HG03469 (cell line): ENCODE data around the gene ATAD2B.
"Not testable (repeated sequence)": the region's sequence is repeated elsewhere in the genome, so short reads cannot be mapped to it uniquely, and the experiment has no call there.

Source experiments
- ATAC-seq: cut with Tn5 transposase; IDR thresholded peaks from one replicate; pipeline ENCODE4 v1.9.1; 2021; ENCODE audit warnings: mild to moderate bottlenecking, moderate library complexity, moderate number of reproducible peaks; ENCODE audit not compliant: unreplicated experiment

The ATAD2B gene

DNA sequence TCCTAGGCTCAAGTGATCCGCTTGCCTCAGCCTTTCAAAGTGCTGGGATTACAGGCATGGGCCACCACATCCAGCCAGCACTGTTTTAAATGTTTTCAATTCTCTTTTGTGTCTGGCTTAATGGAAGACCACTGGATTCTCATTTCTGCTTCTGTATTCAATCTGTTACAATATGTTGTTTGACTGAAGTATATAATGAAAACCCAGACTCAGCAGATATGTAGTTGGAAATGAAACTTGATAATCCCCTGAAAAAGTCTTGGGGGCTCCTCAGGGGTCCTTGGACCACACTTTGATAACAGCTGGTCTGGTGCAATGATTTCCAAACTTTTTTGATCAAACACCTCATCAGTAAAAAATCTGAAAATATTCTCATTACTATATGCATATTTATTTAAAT lies 132.7 kb downstream of the ATAD2B start:
- ATAC-seq, result no peak

DNA sequence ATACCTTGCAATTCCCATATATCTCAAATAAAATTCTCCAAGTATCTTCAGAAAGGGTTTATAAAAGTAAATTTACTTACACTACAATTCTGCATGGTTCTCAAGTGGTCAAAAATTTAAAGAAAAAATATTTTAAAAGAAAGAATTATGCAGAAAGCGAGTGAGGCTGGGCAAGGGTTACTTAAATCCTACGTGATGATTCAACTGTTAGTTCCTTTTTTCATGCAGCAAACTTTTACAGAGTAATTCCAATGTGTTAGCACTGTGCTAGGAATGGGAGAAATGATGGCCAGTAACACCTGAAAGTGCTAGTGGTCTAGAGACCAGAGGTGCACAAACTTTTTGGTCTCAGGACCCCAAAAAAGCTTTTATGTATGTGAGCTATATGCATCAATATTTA lies 133.4 kb downstream of the ATAD2B start:
- ATAC-seq, result no peak

DNA sequence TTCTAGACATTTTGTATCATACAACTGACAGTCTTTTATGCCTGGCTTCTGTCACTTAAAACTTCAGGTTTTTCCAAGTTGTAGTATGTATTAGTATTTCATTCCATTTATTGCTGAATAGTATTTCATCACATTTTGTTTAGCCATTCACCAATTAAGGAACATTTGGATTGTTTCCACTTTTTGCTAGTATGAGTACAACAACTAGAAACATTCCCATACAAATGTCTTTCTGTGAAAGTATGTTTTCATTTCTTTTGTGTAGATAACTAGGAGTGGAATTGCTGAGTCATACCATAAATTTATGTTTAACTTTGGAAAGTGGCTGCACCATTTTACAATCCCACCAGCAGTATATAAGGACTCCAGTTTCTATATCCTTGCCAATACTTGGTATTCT lies 135.9 kb downstream of the ATAD2B start:
- ATAC-seq, result no peak

DNA sequence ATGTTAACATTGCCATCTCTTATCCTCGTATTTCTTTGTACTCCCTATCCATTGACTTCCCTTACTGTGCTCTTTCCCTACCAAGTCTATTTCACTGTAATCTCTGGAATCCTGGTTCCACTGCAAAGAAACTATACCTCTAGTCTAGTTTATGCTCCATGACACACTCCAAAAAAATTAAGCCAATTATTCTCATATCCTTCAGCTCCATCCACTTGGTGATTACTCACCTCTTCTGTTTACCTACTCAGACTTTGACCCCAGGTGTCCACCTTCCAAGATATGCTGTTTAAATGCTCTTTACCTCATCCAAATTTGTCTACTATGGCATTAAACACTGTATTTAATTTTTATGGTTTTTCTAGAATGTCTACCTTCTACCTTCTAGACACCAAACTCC lies 137.9 kb downstream of the ATAD2B start:
- no peak for ATAC-seq

DNA sequence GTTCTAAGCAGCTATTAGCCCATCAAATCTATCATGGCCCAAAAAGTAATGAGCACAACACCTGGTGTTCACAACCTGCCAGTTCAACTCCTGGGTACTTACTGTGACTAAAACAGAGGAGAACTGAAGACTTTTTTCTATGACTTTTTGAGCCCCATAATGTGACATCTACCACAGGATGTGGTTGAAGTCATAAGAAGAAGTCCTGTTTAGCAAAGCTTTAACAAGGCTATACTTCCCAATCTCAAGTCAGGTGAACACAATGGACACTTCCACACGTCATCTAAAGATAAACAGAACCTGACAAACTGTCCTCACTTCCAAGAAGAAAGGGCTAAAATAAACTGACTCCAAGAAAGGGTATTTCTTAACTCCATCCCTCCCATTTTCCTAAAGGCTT lies 138.8 kb downstream of the ATAD2B start:
- peak; percentile 85 for ATAC-seq

DNA sequence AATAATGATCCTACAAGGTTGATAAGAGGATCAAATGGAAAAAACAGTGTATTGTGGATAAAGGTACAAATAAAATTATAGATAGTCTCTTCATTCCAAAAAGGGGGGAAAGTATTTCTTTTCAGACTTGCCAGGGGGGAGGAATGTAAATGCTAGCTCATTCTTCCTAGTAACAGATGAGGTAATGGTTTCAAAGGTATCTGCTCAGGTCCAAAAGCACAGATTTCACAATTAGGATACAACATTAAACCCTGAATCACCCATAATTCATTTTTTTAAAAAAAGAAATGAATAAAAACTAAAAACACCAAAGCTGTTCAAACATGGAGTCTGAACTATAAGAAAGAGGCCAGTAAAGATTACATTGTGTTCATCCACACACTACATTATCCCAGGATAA lies 142.0 kb downstream of the ATAD2B start:
- ATAC-seq, result no peak

DNA sequence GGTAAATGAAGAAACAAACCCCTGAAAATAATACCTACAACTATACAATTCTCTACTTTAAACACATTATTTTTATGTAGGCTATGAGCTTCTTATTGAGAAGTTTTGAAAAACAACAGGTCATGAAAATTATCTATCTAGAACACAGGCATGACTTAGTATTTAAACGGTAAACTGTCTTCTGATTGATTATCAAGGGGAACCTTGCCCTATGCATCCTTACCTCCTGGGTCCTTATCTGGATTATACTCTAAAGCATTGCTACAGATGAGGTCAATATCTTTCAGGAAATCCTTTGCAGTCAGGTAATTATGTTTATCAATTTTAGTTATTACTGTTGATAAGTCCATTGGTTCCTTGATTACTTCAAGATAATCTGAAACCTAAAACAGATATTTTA lies 144.3 kb downstream of the ATAD2B start:
- no peak for ATAC-seq

DNA sequence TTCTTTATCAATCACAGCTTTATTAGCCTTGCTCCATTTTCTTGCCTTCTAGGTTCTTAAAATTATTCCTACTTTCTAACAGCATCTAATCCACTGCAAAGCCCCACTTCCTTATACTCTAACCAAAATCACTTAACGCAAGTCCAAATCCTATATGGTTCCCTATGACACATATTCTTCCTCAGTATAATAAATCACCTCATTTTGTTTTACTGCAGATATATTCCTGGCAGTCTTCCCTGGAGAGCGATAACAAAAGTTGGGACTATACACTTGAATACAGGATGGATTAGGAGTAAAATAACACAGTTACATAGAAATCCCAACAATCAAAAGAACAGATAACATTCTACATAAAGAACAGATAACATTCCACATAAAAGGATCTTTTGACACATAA lies 144.8 kb downstream of the ATAD2B start:
- ATAC-seq, result no peak

DNA sequence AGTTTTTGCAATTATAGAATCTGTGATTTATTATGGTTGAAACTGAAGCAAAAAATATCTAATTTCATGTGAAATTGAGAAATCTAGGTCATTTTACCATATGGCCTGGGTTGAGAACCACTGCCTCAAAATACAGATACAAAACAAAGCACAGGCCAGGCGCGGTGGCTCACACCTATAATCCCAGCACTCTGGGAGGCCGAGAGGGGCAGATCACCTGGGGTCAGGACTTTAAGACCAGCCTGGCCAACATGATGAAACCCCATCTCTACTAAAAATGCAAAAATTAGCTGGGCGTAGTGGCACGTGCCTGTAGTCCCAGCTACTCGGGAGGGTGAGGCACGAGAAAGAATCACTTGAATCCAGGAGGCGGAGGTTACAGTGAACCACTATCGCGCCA lies 146.5 kb downstream of the ATAD2B start:
- ATAC-seq, result not testable (repeated sequence)

DNA sequence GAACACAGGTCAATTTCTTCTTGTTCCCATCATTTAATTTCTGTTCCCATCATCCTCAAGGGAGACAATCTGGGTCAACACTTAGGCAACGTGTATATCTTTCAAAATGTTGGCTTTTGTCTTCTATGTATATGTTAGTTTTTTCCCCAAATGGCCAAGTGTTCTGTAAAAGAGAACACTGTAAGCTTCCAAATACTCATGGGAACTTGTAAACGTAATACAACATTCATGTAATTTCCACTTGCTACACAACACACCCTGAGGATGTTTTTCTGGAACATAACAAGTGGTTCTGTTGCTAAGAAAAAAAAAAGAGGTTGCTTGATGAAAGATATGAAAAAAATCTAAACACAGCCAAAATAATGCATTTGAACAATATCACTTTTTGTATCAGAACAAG lies 149.1 kb downstream of the ATAD2B start:
- no peak for ATAC-seq

DNA sequence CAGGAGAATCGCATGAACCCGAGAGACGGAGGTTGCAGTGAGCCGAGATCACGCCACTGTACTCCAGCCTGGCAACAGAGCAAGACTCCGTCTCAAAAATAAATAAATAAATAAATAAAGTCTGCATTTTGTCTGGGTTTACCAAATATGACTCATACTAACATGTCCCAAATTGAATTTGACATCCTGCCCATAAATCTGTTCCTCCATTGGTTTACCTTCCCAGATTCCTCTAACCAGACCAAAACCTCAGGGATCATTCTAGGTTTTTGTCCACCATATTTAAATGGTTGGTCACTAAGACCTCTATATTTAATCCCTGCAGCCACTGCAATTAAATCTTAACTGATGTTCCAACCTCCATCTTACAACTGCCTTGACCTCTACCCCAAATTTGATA lies 150.9 kb downstream of the ATAD2B start:
- ATAC-seq, result no peak

DNA sequence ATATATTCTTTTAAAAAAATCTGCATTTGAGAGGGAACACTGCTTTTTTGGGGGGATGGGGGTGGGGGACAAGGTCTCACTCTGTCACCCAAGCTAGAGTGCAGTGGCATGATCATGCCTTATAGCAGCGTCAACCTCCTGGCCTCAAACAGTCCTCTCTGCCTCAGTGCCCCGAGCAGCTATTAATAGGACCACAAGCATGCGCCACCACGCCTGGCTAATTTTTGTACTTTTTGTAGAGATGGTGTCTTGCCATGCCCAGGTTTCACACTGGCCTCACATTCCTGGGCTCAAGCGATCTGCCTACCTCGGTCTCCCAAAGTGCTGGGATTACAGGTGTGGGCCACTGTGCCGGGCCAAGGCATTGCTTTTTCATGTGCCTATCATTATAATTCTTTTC lies 154.2 kb downstream of the ATAD2B start:
- peak; percentile 78 for ATAC-seq

DNA sequence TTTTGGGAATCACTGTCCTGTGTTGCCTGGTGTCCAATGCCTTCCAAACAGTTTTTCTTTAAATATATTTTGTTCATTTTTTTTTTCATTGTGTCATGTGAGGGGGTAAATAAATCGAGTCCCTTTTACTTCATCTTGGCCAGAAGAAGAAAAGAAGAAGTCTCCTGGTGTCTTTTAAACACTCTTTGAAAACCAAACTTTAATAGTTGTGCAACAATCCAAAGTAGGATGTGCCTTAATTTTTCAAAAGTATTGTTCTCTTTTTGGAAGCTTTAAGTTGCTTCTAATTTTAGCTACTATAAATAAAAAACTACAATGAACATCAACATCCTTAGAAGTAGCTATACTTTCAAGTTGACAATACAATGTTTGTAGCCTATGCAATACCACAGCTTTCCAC lies 154.9 kb downstream of the ATAD2B start:
- ATAC-seq, result no peak

DNA sequence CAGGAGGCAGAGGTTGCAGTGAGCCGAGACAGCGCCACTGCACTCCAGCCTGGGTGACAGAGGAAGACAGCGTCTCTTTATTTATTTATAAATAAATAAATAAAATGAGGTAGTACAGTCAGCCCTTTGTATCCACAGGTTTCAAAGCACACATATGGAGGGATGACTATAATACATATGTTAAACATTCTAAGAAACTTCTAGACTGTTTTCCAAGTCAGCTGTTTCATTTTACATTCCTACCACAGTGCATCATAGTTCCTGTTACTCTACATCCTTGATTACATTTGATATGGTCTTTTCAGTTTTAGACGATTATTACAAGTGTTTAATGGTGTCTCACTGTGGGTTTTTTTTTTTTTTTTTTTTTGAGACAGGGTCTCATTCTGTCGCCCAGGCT lies 157.6 kb downstream of the ATAD2B start:
- ATAC-seq, result no peak

DNA sequence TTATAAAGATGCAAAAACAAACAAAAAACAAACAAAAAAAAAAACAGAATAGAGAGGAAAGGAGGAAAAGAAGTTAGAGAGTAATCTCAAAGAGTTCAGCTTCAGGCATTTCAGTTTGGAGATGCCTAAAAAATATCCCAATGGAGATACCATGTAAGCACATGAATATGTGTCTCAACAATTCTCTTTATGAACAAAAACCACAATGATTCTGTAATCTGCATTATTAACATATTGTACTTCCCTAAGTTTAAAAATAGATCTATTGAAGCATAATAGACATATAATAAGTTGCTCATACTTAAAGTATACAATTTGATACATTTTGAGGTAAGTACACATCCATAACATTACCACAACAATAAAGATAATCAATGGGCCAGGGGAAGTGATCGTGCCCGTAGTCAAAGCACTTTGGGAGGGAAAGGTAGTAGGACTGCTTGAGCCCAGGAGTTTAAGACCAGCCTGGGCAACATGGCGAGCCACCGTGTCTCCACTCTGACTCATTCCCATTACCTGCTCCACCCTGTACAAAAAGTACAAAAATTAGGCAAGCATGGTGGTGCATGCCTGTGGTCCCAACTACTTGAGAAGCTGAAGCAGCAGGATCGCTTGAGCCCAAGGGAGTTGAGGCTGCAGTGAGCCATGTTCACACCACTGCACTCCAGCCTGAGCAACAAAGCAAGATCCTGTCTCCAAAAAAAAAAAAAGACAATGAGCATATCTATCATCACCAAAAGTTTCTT lies 158.9 kb downstream of the ATAD2B start:
- ATAC-seq, result no peak

DNA sequence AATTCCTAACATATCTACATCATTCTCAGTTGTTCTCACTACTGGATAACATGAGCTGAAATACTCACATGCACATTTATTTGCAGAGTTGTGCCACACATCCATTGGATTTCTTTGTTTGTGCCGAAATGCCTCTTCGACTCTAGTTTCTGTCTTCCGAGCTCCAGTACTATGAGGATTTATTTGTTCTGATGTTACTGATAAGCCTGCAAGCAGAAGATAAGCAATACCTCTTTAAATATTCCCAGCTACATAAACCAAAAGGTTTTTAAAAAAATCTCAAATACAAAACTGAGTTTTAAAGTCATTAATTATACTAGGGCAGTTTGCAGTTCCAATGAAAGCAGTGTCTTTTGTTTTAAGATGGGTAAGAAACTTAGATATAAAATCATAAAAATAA lies 164.8 kb downstream of the ATAD2B start:
- ATAC-seq, result no peak

DNA sequence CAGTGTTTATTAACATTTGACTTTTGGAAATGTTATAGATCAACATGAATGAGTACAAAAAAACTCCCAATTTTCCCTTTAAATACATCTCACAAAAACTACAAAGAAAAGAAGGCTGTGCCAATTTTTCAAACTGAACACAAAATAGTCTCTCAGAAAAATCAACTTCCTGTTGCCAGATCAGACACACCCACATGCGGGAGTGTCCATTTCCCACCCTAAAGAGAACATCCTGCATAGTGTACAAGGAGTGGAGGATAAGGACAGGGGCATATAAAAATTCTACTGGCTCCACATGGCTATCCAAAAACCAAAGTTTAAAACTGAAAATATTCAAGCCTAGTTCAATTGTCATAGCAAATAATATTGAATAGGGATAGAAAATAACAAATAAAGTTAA lies 165.3 kb downstream of the ATAD2B start:
- no peak for ATAC-seq

DNA sequence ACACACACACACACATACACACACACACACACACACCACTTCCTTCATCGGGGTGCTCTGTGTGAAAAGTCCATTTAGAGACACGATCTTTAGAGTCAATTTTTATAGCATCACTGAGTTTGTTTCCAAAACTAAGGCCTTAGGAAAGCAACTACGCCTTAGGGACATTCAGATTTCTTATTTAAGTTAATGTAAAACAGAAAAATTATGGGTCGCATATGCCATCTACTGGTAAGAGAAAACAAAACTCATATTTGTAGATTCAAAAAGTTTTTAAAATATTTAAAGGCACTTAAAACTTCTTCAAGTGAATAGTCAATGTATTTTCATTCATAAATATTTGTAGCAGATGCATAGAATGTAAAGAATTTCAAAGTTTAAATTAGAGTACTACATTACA lies 166.2 kb downstream of the ATAD2B start:
- ATAC-seq, result no peak

DNA sequence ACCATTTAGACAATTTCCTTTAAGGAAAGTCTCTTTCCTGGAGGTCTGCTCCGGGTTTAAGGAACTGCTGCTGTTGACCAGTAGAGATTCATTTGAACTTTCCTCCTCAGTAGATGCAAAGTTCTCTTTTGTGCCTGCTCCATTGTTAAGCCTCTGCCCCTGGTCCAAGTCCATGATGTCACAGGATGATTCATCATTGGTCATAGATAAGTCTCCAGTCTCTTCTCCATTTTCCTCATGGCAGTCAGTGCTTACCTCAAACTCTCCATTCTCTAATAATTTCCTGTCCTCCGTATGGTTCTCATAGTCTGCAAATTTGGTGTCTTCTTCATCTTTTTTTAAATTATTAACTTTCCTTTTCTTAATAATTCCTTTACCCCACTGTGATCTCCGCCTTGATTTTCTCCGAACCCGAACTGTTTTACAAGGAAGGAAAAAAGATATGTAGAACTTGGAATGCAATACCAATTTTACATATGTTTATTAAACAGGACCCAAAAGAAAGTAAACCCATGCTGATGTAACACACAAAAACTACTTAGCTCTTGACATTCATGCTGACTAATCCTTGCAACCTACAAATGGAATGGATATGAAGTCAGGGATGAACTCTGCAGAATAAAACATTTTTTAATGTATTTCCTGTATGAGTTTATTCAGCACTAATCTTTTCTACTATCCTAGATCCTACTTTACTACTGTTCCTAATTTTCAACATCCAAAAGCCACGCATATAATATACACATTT lies 169.1 kb downstream of the ATAD2B start:
- ATAC-seq, result no peak

DNA sequence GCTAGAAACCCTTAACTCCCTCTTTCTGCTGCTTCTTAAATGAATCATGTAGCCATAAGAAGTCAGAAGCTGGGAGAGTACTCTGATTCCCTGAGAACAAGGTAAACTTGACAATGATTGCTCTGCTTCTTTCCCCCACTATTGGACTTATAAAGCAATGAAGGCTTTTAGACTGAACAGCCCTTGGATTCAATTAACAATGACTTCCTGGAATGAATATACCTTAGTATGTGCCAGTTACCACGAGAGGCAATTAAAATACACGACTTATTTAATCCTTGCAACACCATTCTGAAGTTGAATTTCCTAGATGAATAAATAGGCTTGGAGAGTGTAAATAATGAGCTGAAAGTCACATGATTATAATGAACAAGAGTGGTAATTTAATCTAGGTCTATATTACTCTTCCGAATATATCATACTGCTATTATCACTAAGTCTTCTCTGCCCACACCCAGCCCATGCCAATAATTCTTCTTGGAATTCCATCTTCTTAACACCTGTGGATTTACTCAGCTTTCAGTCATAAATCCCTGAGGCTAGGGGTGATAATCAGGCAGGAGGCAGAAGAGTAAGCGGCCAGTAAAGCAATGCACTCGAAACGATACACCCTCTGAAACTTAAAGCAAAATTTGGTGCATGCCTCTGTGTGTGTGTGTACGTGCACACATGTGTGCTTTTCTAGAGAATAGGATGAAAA lies 170.2 kb downstream of the ATAD2B start:
- no peak for ATAC-seq

DNA sequence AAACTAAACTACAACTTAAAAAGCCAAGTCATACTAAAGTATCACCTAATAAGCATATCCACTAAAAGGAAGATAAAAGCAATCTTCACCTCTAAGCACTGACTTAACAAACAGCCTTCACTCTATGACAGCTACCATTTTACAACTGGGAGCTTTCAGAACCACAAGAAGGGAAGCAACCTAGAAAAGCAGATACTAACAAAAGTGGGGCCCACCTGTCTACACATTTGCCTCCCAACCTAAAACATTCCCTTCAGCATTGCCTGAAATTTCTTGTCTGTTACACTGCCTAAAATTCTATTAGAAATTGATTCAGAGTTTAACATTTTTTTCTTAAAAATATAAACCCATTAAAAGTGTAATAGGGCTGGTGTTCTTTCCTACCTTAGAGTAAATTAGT lies 172.0 kb downstream of the ATAD2B start:
- ATAC-seq, result no peak
